ENCODE results near the gene CDH20. TPM values are rescaled to one million over a fixed set of nuclear protein-coding genes. Genes with fewer than 3 reads are reported as not detected.

CDH20 gene
- total RNA-seq, 1 experiment from 2014 or later = not detected

DNA sequence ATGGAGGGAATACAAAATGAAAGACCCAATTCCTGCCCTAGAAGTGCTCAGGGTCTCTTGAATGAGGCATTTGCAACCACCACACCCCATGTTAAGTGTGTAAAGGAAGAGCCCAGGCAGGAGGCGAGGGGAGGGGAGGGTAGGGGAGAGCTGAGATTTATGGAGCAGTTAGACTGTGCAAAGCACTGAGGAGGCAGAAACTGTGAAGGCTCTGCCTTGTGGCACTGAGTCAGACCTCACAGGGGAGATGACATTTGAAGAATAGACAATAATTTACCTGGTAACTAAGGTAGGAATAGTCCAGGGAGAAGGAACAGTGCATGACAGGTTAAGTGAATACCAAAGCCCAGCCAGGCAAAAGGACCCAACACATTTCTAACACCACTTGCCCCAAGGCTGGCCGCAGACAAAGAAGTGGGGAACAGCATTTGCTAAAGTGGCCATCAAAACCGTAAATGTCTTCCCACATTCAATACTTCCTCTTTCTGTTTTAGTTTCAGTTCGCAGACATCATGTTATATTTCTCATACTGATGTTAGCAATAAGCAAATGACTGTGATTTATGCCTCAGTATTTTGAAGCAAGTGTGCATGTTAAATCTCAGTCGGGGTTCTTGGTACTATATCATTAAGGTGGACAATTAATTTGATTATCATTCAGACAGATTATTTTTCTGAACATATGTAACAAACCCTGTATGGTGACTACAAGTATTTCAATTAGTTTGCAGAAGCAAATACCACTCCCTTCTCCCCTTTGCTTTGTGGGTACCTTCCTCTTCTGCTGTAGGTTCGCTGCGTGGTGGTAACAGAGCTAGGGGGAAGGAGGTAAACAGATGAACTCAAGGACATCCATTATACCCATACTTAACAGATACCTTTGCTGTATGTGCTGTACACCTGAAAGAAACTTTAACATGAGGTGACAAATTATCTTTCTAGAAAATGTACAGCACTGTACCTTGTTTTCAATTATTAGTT is 27.5 kb downstream of the CDH20 start:
- no peaks in the 10 kb centered on the region for H3K9me3 ChIP-seq (ENCODE audit: control insufficient read depth, insufficient read depth, low read depth, low read length)
- no peak overlapping the region for H3K4me3 ChIP-seq (ENCODE audit: low read depth in 2 of 2, low read length in 2 of 2)
- ATAC-seq = no peak
- BruUV-seq (replicated peaks) = no TSS peak
- TF ChIP-seq TCF7L2 (IDR thresholded peaks at IDR 0.05; ENCODE audit: low read depth, low read length) (no peak), SIN3A (IDR thresholded peaks at IDR 0.05; ENCODE audit: borderline replicate concordance, insufficient read depth, low read depth, low read length) (no peak), POLR2AphosphoS5 (IDR thresholded peaks at IDR 0.05; ENCODE audit: low read depth, low read length) (no peak)
- TF ChIP-seq, protein P1, sequence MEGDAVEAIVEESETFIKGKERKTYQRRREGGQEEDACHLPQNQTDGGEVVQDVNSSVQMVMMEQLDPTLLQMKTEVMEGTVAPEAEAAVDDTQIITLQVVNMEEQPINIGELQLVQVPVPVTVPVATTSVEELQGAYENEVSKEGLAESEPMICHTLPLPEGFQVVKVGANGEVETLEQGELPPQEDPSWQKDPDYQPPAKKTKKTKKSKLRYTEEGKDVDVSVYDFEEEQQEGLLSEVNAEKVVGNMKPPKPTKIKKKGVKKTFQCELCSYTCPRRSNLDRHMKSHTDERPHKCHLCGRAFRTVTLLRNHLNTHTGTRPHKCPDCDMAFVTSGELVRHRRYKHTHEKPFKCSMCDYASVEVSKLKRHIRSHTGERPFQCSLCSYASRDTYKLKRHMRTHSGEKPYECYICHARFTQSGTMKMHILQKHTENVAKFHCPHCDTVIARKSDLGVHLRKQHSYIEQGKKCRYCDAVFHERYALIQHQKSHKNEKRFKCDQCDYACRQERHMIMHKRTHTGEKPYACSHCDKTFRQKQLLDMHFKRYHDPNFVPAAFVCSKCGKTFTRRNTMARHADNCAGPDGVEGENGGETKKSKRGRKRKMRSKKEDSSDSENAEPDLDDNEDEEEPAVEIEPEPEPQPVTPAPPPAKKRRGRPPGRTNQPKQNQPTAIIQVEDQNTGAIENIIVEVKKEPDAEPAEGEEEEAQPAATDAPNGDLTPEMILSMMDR (IDR thresholded peaks at IDR 0.05) = no peak
- TF ChIP-seq, protein P2, sequence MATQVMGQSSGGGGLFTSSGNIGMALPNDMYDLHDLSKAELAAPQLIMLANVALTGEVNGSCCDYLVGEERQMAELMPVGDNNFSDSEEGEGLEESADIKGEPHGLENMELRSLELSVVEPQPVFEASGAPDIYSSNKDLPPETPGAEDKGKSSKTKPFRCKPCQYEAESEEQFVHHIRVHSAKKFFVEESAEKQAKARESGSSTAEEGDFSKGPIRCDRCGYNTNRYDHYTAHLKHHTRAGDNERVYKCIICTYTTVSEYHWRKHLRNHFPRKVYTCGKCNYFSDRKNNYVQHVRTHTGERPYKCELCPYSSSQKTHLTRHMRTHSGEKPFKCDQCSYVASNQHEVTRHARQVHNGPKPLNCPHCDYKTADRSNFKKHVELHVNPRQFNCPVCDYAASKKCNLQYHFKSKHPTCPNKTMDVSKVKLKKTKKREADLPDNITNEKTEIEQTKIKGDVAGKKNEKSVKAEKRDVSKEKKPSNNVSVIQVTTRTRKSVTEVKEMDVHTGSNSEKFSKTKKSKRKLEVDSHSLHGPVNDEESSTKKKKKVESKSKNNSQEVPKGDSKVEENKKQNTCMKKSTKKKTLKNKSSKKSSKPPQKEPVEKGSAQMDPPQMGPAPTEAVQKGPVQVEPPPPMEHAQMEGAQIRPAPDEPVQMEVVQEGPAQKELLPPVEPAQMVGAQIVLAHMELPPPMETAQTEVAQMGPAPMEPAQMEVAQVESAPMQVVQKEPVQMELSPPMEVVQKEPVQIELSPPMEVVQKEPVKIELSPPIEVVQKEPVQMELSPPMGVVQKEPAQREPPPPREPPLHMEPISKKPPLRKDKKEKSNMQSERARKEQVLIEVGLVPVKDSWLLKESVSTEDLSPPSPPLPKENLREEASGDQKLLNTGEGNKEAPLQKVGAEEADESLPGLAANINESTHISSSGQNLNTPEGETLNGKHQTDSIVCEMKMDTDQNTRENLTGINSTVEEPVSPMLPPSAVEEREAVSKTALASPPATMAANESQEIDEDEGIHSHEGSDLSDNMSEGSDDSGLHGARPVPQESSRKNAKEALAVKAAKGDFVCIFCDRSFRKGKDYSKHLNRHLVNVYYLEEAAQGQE (IDR thresholded peaks at IDR 0.05; ENCODE audit: insufficient read depth in 1 of 2, low read depth in 2 of 2, low read length in 1 of 2) = no peak
- intact Hi-C loops (cut with micrococcal nuclease; ENCODE audit: unreplicated experiment) (no loop called here), in situ Hi-C loops (cut with HindIII; ENCODE audit: low pct_unique_long_range_greater_than_20kb, low sequenced_read_pairs) (no loop called here)
- ChIA-PET CTCF (no interaction called here), POLR2A (no interaction called here)
- H3K4me1 ChIP-seq (ENCODE audit: control insufficient read depth, insufficient read depth, low read length) = no peaks in the 10 kb centered on the region
- DNase-seq (ENCODE audit: low read depth, low spot score) = no peak
- H3K27ac ChIP-seq (ENCODE audit: low read length) = no peak overlapping the region
- no peaks in the 10 kb centered on the region for H3K27me3 ChIP-seq (ENCODE audit: control insufficient read depth, insufficient read depth, low read length)
- H3K36me3 ChIP-seq (ENCODE audit: control insufficient read depth, insufficient read depth, low read length) = no peaks in the 10 kb centered on the region

DNA sequence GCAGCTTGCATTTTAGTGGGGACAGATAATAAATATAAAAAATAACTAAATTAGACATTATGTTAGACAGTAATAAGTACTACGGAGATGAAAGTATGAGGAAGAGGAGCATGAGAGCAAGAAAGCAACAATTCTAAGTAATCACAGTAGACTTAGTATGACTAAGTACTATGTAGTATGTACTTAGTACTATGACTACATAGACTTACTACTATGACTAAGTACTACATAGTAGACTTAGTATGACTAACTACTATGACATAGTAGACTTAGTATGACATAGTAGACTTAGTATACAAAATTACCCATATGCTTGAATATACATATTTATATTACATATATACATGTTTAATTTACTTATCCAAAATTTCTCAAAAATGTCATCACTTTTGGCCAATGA is 29.3 kb downstream of the CDH20 start:
- no peak overlapping the region for H3K27ac ChIP-seq (ENCODE audit: low read length)
- TF ChIP-seq, protein P1 (IDR thresholded peaks at IDR 0.05) = no peak
- no TSS peak for BruUV-seq (replicated peaks)
- H3K36me3 ChIP-seq (ENCODE audit: control insufficient read depth, insufficient read depth, low read length) = no peaks in the 10 kb centered on the region
- ATAC-seq (no peak), DNase-seq (ENCODE audit: low read depth, low spot score) (no peak)
- ChIA-PET POLR2A (no interaction called here), CTCF (no interaction called here)
- no peaks in the 10 kb centered on the region for H3K9me3 ChIP-seq (ENCODE audit: control insufficient read depth, insufficient read depth, low read depth, low read length)
- no peak overlapping the region for H3K4me3 ChIP-seq (ENCODE audit: low read depth in 2 of 2, low read length in 2 of 2)
- no peaks in the 10 kb centered on the region for H3K4me1 ChIP-seq (ENCODE audit: control insufficient read depth, insufficient read depth, low read length)
- in situ Hi-C loops (cut with HindIII; ENCODE audit: low pct_unique_long_range_greater_than_20kb, low sequenced_read_pairs) = no loop called here
- H3K27me3 ChIP-seq (ENCODE audit: control insufficient read depth, insufficient read depth, low read length) = no peaks in the 10 kb centered on the region
- intact Hi-C loops (cut with micrococcal nuclease; ENCODE audit: unreplicated experiment) = no loop called here

Measured in Panc1 (cell line).